Kidney epithelial cell (primary cell): Measurements from ENCODE around the gene SIGLEC9. TPM values are rescaled to one million over a fixed set of nuclear protein-coding genes. Genes with fewer than 3 reads are reported as not detected.
"Not testable (repeated sequence)": the region's sequence is repeated elsewhere in the genome, so short reads cannot be mapped to it uniquely, and the experiment has no call there.

Experiments
- DNase-seq: peaks from one replicate; pipeline ENCODE4 v3.0.0-alpha.2; 2010; ENCODE audit warnings: low read depth
- H3K27me3 ChIP-seq: 2 replicates; pipeline ENCODE4 v1.6.0; 2011; ENCODE audit warnings: low read length; ENCODE audit not compliant: control insufficient read depth, insufficient read depth
- H3K36me3 ChIP-seq: 2 replicates; pipeline ENCODE4 v1.5.1; 2011; ENCODE audit warnings: low read length; ENCODE audit not compliant: control insufficient read depth, insufficient read depth
- H3K4me3 ChIP-seq: 2 replicates; pipeline ENCODE4 v1.5.1; 2011; ENCODE audit warnings: low read depth, mild to moderate bottlenecking, control low read depth, low read length
- total RNA-seq: library from RNA; depleted of rRNA; stranded (reverse); fragments of >200 nt; gene quantifications from 2 replicates; pipeline ENCODE4 v1.2.3, GENCODE V29; 2015
- TF ChIP-seq, protein P1 (sequence below): IDR thresholded peaks from 2 replicates; pipeline ENCODE4 v1.5.1; 2011; ENCODE audit warnings: mild to moderate bottlenecking, moderate library complexity, low read length, control low read depth, inconsistent platforms; ENCODE audit not compliant: insufficient read depth, poor library complexity, severe bottlenecking

Gene SIGLEC9
- total RNA-seq, 1 donor from 2014 or later = 0.13 TPM

DNA sequence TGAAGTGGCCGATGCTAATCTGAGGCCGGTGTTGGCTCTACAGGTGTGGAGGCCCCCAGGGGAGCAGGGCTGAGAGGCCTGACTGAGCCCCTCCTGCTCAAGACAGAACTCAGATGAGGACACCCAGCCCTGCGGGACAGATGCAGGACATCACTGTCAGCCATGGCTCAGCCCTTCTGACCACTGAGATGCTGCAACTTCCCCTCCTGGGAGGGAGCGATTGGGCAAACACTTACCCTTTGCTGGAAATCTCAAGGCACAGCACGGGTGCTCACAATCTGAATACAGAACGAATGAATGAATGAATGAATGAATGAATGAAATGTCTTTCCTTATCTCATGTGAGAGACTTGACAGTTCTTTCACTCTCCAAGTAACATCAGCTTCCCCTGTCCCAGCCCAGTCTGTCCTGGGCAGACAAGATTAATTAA is 13.9 kb downstream of the SIGLEC9 start:
- no peak for DNase-seq
- no peaks in the 10 kb centered on the region for H3K27me3 ChIP-seq
- TF ChIP-seq, protein P1, sequence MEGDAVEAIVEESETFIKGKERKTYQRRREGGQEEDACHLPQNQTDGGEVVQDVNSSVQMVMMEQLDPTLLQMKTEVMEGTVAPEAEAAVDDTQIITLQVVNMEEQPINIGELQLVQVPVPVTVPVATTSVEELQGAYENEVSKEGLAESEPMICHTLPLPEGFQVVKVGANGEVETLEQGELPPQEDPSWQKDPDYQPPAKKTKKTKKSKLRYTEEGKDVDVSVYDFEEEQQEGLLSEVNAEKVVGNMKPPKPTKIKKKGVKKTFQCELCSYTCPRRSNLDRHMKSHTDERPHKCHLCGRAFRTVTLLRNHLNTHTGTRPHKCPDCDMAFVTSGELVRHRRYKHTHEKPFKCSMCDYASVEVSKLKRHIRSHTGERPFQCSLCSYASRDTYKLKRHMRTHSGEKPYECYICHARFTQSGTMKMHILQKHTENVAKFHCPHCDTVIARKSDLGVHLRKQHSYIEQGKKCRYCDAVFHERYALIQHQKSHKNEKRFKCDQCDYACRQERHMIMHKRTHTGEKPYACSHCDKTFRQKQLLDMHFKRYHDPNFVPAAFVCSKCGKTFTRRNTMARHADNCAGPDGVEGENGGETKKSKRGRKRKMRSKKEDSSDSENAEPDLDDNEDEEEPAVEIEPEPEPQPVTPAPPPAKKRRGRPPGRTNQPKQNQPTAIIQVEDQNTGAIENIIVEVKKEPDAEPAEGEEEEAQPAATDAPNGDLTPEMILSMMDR = no peak
- no peak overlapping the region for H3K4me3 ChIP-seq
- H3K36me3 ChIP-seq = no peaks in the 10 kb centered on the region

DNA sequence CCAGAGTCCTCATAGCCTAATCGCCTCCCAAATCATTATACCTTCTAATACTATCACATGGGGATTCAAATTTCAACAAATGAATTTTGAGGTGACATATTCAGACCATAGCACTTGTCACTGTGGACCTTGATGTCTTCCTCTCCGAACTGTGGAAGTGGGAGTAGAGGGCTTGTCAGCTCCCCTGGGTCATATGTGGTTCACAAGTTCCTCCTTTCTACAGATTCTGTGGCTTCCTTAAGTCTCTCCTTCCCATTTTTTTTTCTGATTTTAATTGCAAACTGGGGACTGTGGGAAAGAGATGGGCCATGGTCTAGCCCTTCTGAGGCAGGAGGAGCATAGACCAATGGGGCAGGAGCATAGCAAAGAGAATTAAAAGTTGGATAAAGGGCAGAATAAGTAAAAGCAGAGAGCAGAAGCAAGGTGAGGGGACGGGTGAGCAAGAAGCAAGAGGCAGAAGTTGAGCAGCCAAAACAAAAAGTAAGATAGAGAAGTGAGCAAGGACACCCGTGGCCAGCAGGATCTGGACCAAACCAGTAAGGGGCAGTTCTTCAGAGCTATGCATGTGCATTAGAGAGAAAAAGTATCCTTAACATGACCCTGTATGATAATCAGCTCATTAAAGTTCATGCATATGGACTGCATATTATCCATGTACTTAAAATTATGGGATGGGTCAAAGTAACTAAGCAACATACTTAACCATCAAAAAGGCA is 14.8 kb downstream of the SIGLEC9 start:
- DNase-seq = no peak
- H3K4me3 ChIP-seq = no peak overlapping the region
- TF ChIP-seq, protein P1 = no peak
- no peaks in the 10 kb centered on the region for H3K36me3 ChIP-seq
- H3K27me3 ChIP-seq = no peaks in the 10 kb centered on the region

DNA sequence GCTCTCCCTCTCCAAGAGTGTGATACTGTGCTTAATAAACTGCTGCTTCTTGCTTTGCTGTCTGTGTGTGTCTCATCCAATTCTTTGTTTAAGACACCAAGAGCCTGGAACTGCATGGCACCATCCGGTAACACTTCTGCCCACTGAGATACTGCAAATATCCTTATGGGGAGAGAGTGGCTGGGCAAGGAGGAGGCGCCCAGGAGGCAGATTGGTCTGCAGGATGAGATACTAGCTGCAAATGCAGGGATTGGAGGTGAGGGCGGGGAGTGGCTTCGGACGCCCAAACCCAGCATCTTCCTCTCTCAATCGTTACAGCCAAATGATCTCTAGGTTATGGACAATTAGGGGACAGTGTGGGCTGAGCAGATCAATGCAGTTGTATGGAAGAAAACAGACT is 15.7 kb downstream of the SIGLEC9 start:
- DNase-seq = no peak
- TF ChIP-seq, protein P1 = no peak
- Histone ChIP-seq H3K27me3 (no peaks in the 10 kb centered on the region), H3K36me3 (no peaks in the 10 kb centered on the region), H3K4me3 (no peak overlapping the region)

- no peaks in the 10 kb centered on the region for H3K27me3 ChIP-seq
- DNase-seq = no peak
- TF ChIP-seq, protein P1 = no peak
- H3K4me3 ChIP-seq = no peak overlapping the region
- no peaks in the 10 kb centered on the region for H3K36me3 ChIP-seq
These were observed 16.5 kb downstream of the SIGLEC9 start for GRCh38 chr19:51141181-51141580.

DNA sequence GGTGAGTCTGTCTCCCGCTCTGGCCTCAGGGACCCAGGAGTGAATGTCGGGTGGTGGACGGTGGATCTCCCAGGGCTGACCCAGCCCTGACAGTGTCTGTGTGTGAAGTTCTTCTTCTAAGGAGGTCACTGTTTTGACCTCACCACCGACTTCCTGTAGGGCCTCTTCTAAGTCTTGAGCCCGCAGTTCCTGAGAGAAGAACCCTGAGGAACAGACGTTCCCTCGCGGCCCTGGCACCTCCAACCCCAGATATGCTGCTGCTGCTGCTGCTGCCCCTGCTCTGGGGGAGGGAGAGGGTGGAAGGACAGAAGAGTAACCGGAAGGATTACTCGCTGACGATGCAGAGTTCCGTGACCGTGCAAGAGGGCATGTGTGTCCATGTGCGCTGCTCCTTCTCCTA is 17.4 kb downstream of the SIGLEC9 start, which contains the start of gene SIGLEC7:
SIGLEC7 (plus strand) TSS at position 183 of the 400 bp plus-strand sequence; CDS start at position 252, 69 bp downstream.
- Histone ChIP-seq H3K36me3 (no peaks in the 10 kb centered on the region), H3K4me3 (no peak within 1 kb of the TSS), H3K27me3 (no peaks in the 10 kb centered on the region)
- DNase-seq = no peak
- TF ChIP-seq, protein P1 = no peak

- H3K4me3 ChIP-seq, H3K36me3 ChIP-seq, H3K27me3 ChIP-seq, DNase-seq: not testable (repeated sequence)
These were observed 18.2 kb downstream of the SIGLEC9 start for GRCh38 chr19:51142809-51143475.
